ENCODE results near the gene AQP10.

- no peak for TF ChIP-seq POLR2A (IDR thresholded peaks at IDR 0.05)
- no peak for TF ChIP-seq CTCF (IDR thresholded peaks at IDR 0.05)
- TF ChIP-seq EP300 (IDR thresholded peaks at IDR 0.05; ENCODE audit: low read depth): no peak
- no peak for TF ChIP-seq POLR2AphosphoS5 (IDR thresholded peaks at IDR 0.05)
Measured at GRCh38 chr1:154288661-154289060, 32.2 kb upstream of the AQP10 start.
